K562 (cell line): ENCODE measurements around the gene OCEL1. TPM values are rescaled to one million over a fixed set of nuclear protein-coding genes. Genes with fewer than 3 reads are reported as not detected.

ENCODE experiments used
- ADNP ChIP-seq: fragments of 200-800 bp; sonication (Bioruptor generic); IDR thresholded peaks from 2 replicates; pipeline ENCODE4 v1.6.1; 2016; ENCODE audit warnings: missing genetic modification characterization, missing compliant biosample characterization
- ATF1 ChIP-seq, 2 experiments: fragments of 450-650 bp in 1 of 2; IDR thresholded peaks; 2 replicates each; pipeline ENCODE4 v1.6.1; 2016; ENCODE audit warnings: missing compliant biosample characterization in 1 of 2, missing genetic modification characterization in 1 of 2
- ATF4 ChIP-seq: fragments of 450-650 bp; formaldehyde crosslinking; IDR thresholded peaks from 2 replicates; pipeline ENCODE4 v1.4.0; 2022; ENCODE audit warnings: mild to moderate bottlenecking, moderate library complexity
- DPF2 ChIP-seq: fragments of 450-650 bp; IDR thresholded peaks from 2 replicates; pipeline ENCODE4 v1.6.1; 2016
- GABPA ChIP-seq: fragments of 200-800 bp; sonication (Bioruptor generic); conservative IDR thresholded peaks from 2 replicates; pipeline ENCODE4 v1.6.1; 2016; ENCODE audit warnings: low read depth, missing genetic modification characterization, missing compliant biosample characterization
- ILF3 ChIP-seq: fragments of 450-650 bp; IDR thresholded peaks from 2 replicates; pipeline ENCODE4 v1.6.1; 2018; ENCODE audit warnings: antibody characterized with exemption, mild to moderate bottlenecking, moderate library complexity, borderline replicate concordance
- JUND ChIP-seq, 2 experiments: IDR thresholded peaks; 2 replicates in 1 of 2; 3 replicates in 1 of 2; pipeline ENCODE4 v1.6.1; 2011; ENCODE audit warnings: borderline replicate concordance in 2 of 2, low read depth in 2 of 2, low read length in 2 of 2, improper control_type of control experiment in 1 of 2, missing biosample characterization in 1 of 2, missing genetic modification characterization in 1 of 2, missing genetic modification reagents in 1 of 2
- KLF10 ChIP-seq: fragments of 250-450 bp; sonication (Bioruptor Pico); IDR thresholded peaks from 2 replicates; pipeline ENCODE4 v1.6.1; 2021; ENCODE audit warnings: matching md5 sums
- MCM2 ChIP-seq: fragments of 450-650 bp; IDR thresholded peaks from 2 replicates; pipeline ENCODE4 v1.6.1; 2017; ENCODE audit warnings: low read depth, mild to moderate bottlenecking
- MTA1 ChIP-seq: fragments of 450-650 bp; IDR thresholded peaks from 2 replicates; pipeline ENCODE4 v1.6.1; 2017; ENCODE audit warnings: borderline replicate concordance
- POLR2A ChIP-seq: fragments of 450-650 bp; conservative IDR thresholded peaks from 2 replicates; pipeline ENCODE4 v1.6.1; 2016
- POLR3G ChIP-seq: IDR thresholded peaks from 2 replicates; pipeline ENCODE4 v1.6.1; 2011; ENCODE audit not compliant: insufficient read length, insufficient replicate concordance; ENCODE audit errors: extremely low read depth
- PYGO2 ChIP-seq: fragments of 450-650 bp; IDR thresholded peaks from 2 replicates; pipeline ENCODE4 v1.6.1; 2016; ENCODE audit warnings: mild to moderate bottlenecking, missing genetic modification characterization, moderate library complexity, missing compliant biosample characterization
- RFX5 ChIP-seq: IDR thresholded peaks from 2 replicates; pipeline ENCODE4 v1.6.1; 2011; ENCODE audit warnings: low read depth, mild to moderate bottlenecking, improper control_type of control experiment, low read length
- SAFB ChIP-seq: fragments of 200-400 bp; formaldehyde crosslinking; IDR thresholded peaks from 2 replicates; pipeline ENCODE4 v1.6.1; 2017; ENCODE audit warnings: low read depth, low read length, borderline replicate concordance
- SMAD3 ChIP-seq: fragments of 450-650 bp; formaldehyde crosslinking; conservative IDR thresholded peaks from 2 replicates; pipeline ENCODE4 v1.4.0; 2020; ENCODE audit warnings: mild to moderate bottlenecking
- STAG1 ChIP-seq: sonication (generic); formaldehyde crosslinking; IDR thresholded peaks from 2 replicates; pipeline ENCODE4 v1.5.0; 2020; ENCODE audit warnings: missing genetic modification reagents, borderline replicate concordance
- ZBTB9 ChIP-seq: fragments of 450-650 bp; formaldehyde crosslinking; IDR thresholded peaks from 2 replicates; pipeline ENCODE4 v1.4.0; 2020; ENCODE audit warnings: mild to moderate bottlenecking, moderate library complexity
- ZFP91 ChIP-seq: sonication (generic); formaldehyde crosslinking; IDR thresholded peaks from 2 replicates; pipeline ENCODE4 v1.8.0; 2022; ENCODE audit warnings: mild to moderate bottlenecking, missing genetic modification reagents
- ZNF212 ChIP-seq: fragments of 450-650 bp; formaldehyde crosslinking; IDR thresholded peaks from 2 replicates; pipeline ENCODE4 v1.4.0; 2020; ENCODE audit warnings: mild to moderate bottlenecking
- ZNF3 ChIP-seq: fragments of 250-450 bp; sonication (Bioruptor Pico); IDR thresholded peaks from 2 replicates; pipeline ENCODE4 v1.5.0; 2021; ENCODE audit warnings: mild to moderate bottlenecking, moderate library complexity
- ZNF384 ChIP-seq: IDR thresholded peaks from 2 replicates; pipeline ENCODE4 v1.6.1; 2012; ENCODE audit warnings: low read depth, low read length, improper control_type of control experiment
- ZNF408 ChIP-seq: fragments of 250-450 bp; sonication (Bioruptor Pico); IDR thresholded peaks from 2 replicates; pipeline ENCODE4 v1.4.0; 2020; ENCODE audit warnings: low read depth, mild to moderate bottlenecking, moderate library complexity
- ZNF655 ChIP-seq: fragments of 250-450 bp; sonication (Bioruptor Pico); IDR thresholded peaks from 2 replicates; pipeline ENCODE4 v1.5.0; 2021
- ZSCAN29 ChIP-seq: fragments of 450-650 bp; IDR thresholded peaks from 2 replicates; pipeline ENCODE4 v1.6.1; 2017
- polyA plus RNA-seq, 8 experiments: library from polyadenylated mRNA; depleted of rRNA in 4 of 8; stranded (reverse) in 5 of 8; unstranded in 3 of 8; fragments of >200 nt; fragmentation: Nextera tagmentation in 2 of 8; fragmentation: Illumina TruSeq in 1 of 8; extraction: Ambion mirVana in 2 of 8; extraction: Trizol in 1 of 8; gene quantifications; 2 replicates each; pipeline versions ENCODE4 v1.2.1 to v1.2.3, GENCODE V29; 2011 to 2014; ENCODE audit warnings: inconsistent platforms in 1 of 8, missing spikeins in 1 of 8
- total RNA-seq, 7 experiments: library from RNA; depleted of rRNA in 6 of 7; stranded (reverse); fragments of >200 nt in 6 of 7; fragmentation: Illumina TruSeq in 2 of 7; extraction: Trizol in 2 of 7; gene quantifications; 2 replicates each; pipeline versions ENCODE4 v1.2.1 to v1.2.3, GENCODE V29; 2011 to 2021; ENCODE audit warnings: low replicate concordance in 1 of 7

Gene OCEL1
- total and polyA plus RNA-seq, 9 of the 15 experiments (the other 6 are each of a cell fraction or from before 2014, with no cell fraction given), result 8.0 to 38.0 (median 12.4) TPM

GRCh38 chr19:17266975-17267788, 41.2 kb downstream of the OCEL1 start, which contains the start of gene BABAM1 (continued):
- TF ChIP-seq ZFP91 (no peak), POLR3G (no peak), ADNP (tag) (no peak), ZNF3 (CRISPR knock-in tag) (no peak), ILF3 (no peak), RFX5 (no peak), ZBTB9 (CRISPR knock-in tag) (no peak), MCM2 (no peak), GABPA (tag) (peak; percentile 98), ATF1 (CRISPR knock-in tag; IDR thresholded peaks at IDR 0.05) (no peak), ATF1 (tag; IDR thresholded peaks at IDR 0.05) (peak; percentile 93), STAG1 (CRISPR knock-in tag) (no peak), SAFB (no peak), KLF10 (CRISPR knock-in tag) (no peak), DPF2 (no peak), ATF4 (CRISPR knock-in tag) (no peak), ZNF212 (CRISPR knock-in tag) (no peak), JUND (IDR thresholded peaks at IDR 0.05; ENCODE audit: borderline replicate concordance, low read depth, low read length) (peak; percentile 27), JUND (tag; IDR thresholded peaks at IDR 0.05; ENCODE audit: borderline replicate concordance, low read depth, low read length) (no peak; the same call in 2 of the 3 replicates), ZSCAN29 (no peak), ZNF384 (no peak), POLR2A (peak; percentile 92), ZNF408 (CRISPR knock-in tag) (no peak), ZNF655 (no peak), SMAD3 (CRISPR knock-in tag) (no peak), MTA1 (peak; percentile 82), PYGO2 (tag) (peak; percentile 85)
